ENCODE measurements around the gene TACC2. TPM values are rescaled to one million over a fixed set of nuclear protein-coding genes. Genes with fewer than 3 reads are reported as not detected.

Gene TACC2
- total RNA-seq, 1 donor from 2014 or later = 32.2 TPM

DNA sequence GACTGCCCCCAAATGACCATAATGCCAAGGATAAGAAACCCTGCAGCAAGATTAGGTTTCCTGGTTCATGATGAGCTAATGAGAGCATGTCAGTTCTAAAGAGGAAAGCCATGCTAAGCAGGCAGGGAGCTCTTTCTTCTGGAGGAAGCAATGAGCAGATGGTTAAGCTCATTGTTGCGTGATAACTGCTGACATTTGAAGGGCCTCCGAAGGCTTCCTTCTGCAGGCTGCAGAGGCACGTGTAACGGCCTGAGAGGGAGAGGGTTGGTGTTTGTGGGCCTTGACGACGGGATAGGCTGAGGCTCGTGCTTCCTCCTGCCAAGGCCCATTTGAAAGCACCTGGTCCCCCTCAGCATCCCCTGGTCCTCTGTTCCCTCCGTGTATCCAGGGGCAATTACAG, 218.6 kb downstream of the TACC2 start:
- Mint-ChIP-seq H3K4me1 (ENCODE audit: unreplicated experiment) (peaks cover 36% of the 10 kb centered on the region), H3K27ac (ENCODE audit: unreplicated experiment) (peak overlapping the region; percentile 51), H3K9me3 (ENCODE audit: unreplicated experiment) (no peaks in the 10 kb centered on the region), H3K4me3 (ENCODE audit: unreplicated experiment) (peak overlapping the region; percentile 26), H3K36me3 (ENCODE audit: low read depth, unreplicated experiment) (peaks cover 23% of the 10 kb centered on the region), H3K27me3 (ENCODE audit: unreplicated experiment) (no peaks in the 10 kb centered on the region)
- peak; percentile 38 for DNase-seq (ENCODE audit: low spot score)
- TF ChIP-seq, protein P1, sequence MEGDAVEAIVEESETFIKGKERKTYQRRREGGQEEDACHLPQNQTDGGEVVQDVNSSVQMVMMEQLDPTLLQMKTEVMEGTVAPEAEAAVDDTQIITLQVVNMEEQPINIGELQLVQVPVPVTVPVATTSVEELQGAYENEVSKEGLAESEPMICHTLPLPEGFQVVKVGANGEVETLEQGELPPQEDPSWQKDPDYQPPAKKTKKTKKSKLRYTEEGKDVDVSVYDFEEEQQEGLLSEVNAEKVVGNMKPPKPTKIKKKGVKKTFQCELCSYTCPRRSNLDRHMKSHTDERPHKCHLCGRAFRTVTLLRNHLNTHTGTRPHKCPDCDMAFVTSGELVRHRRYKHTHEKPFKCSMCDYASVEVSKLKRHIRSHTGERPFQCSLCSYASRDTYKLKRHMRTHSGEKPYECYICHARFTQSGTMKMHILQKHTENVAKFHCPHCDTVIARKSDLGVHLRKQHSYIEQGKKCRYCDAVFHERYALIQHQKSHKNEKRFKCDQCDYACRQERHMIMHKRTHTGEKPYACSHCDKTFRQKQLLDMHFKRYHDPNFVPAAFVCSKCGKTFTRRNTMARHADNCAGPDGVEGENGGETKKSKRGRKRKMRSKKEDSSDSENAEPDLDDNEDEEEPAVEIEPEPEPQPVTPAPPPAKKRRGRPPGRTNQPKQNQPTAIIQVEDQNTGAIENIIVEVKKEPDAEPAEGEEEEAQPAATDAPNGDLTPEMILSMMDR (IDR thresholded peaks at IDR 0.05; ENCODE audit: unreplicated experiment) = no peak

DNA sequence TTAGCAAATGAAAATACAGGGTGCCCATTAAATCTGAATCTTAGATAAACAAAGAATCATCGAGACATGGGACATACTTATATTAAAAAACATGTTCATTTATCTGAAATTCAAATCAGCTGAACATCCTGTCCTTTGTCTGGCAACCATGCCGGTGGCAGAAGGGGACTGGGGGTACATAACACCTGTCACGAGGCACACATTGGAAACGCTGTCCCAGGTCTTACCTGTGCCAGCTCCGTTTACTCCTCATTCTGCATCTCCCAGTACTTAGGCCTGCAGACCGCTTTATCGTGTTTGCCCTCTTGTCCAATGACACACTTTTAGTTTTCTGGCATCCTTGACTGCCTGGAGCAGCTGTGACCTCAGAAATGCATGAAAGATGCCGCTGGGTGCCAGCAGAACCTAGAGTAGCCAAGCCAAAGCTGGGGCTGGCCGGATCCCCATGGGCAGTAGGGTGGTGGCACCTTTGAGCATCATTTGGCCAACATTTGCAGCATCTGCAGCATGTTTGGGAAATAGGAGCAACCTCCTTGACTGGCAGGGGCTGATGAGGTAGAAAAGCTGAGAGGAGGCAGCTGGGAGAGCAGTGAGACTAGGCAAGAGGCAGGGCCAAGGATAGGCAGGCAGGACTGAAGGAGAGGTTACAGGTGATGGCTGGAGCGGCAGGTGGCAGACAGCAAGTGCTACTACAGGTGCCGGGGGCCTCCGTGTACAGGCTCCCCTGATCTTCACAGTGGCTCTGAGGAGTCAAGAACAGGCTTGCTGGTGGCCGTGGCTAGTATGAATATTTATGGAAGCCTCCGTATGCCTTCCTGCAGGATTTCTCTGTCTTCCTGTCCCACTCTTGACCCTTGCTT, 219.8 kb downstream of the TACC2 start:
- peaks cover 36% of the 10 kb centered on the region for H3K4me1 Mint-ChIP-seq (ENCODE audit: unreplicated experiment)
- no peaks in the 10 kb centered on the region for H3K27me3 Mint-ChIP-seq (ENCODE audit: unreplicated experiment)
- peaks cover 27% of the 10 kb centered on the region for H3K36me3 Mint-ChIP-seq (ENCODE audit: low read depth, unreplicated experiment)
- TF ChIP-seq, protein P1 (IDR thresholded peaks at IDR 0.05; ENCODE audit: unreplicated experiment) = no peak
- DNase-seq (ENCODE audit: low spot score) = no peak
- no peak overlapping the region for H3K4me3 Mint-ChIP-seq (ENCODE audit: unreplicated experiment)
- H3K27ac Mint-ChIP-seq (ENCODE audit: unreplicated experiment) = no peak overlapping the region
- no peaks in the 10 kb centered on the region for H3K9me3 Mint-ChIP-seq (ENCODE audit: unreplicated experiment)

DNA sequence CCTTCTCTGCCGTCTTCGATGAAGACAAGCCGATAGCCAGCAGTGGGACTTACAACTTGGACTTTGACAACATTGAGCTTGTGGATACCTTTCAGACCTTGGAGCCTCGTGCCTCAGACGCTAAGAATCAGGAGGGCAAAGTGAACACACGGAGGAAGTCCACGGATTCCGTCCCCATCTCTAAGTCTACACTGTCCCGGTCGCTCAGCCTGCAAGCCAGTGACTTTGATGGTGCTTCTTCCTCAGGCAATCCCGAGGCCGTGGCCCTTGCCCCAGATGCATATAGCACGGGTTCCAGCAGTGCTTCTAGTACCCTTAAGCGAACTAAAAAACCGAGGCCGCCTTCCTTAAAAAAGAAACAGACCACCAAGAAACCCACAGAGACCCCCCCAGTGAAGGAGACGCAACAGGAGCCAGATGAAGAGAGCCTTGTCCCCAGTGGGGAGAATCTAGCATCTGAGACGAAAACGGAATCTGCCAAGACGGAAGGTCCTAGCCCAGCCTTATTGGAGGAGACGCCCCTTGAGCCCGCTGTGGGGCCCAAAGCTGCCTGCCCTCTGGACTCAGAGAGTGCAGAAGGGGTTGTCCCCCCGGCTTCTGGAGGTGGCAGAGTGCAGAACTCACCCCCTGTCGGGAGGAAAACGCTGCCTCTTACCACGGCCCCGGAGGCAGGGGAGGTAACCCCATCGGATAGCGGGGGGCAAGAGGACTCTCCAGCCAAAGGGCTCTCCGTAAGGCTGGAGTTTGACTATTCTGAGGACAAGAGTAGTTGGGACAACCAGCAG, 221.7 kb downstream of the TACC2 start:
- TF ChIP-seq, protein P1 (IDR thresholded peaks at IDR 0.05; ENCODE audit: unreplicated experiment) = no peak
- Mint-ChIP-seq H3K36me3 (ENCODE audit: low read depth, unreplicated experiment) (peaks cover 26% of the 10 kb centered on the region), H3K4me1 (ENCODE audit: unreplicated experiment) (peaks cover 31% of the 10 kb centered on the region), H3K4me3 (ENCODE audit: unreplicated experiment) (no peak overlapping the region), H3K27ac (ENCODE audit: unreplicated experiment) (no peak overlapping the region), H3K9me3 (ENCODE audit: unreplicated experiment) (no peaks in the 10 kb centered on the region), H3K27me3 (ENCODE audit: unreplicated experiment) (no peaks in the 10 kb centered on the region)
- DNase-seq (ENCODE audit: low spot score) = no peak

DNA sequence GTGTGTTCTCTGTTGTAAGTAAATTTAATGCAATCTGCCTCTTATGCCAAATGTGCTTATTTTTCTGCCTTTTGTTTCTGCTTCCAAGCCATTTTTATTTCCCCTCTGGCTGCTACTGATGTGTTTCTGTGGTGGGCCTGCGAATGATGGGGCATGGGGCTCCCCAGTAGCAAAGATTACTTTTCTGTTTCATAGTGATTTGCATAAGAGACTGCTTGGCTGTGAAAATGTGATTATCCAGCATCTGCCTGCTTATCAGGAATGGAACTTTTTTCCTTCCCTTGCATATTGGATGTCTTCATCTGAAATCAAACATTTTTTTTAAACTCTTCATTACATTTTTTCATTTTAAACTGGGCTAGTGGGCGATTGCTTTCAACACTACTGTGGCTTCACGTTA, 224.4 kb downstream of the TACC2 start:
- H3K27ac Mint-ChIP-seq (ENCODE audit: unreplicated experiment) = no peak overlapping the region
- no peaks in the 10 kb centered on the region for H3K9me3 Mint-ChIP-seq (ENCODE audit: unreplicated experiment)
- H3K4me1 Mint-ChIP-seq (ENCODE audit: unreplicated experiment) = peaks cover 14% of the 10 kb centered on the region
- peaks cover 34% of the 10 kb centered on the region for H3K36me3 Mint-ChIP-seq (ENCODE audit: low read depth, unreplicated experiment)
- TF ChIP-seq, protein P1 (IDR thresholded peaks at IDR 0.05; ENCODE audit: unreplicated experiment) = no peak
- H3K4me3 Mint-ChIP-seq (ENCODE audit: unreplicated experiment) = no peak overlapping the region
- peaks cover 2% of the 10 kb centered on the region for H3K27me3 Mint-ChIP-seq (ENCODE audit: unreplicated experiment)
- no peak for DNase-seq (ENCODE audit: low spot score)
